ACC112 (cell line): Measurements from ENCODE around the gene RHBG.
"Not testable (repeated sequence)": the region's sequence is repeated elsewhere in the genome, so short reads cannot be mapped to it uniquely, and the experiment has no call there.

Experiments used
- H2AFZ ChIP-seq: fragments of 200-600 bp; sonication (generic); one replicate; pipeline ENCODE4 v1.6.0; 2017; ENCODE audit warnings: antibody characterized with exemption, low read length; ENCODE audit not compliant: unreplicated experiment
- H3K27ac ChIP-seq: fragments of 200-600 bp; sonication (generic); 2 replicates; pipeline ENCODE4 v1.5.1; 2014; ENCODE audit warnings: low read depth, mild to moderate bottlenecking, antibody characterized with exemption, low read length, moderate library complexity
- H3K27me3 ChIP-seq: fragments of 200-600 bp; sonication (generic); 2 replicates; pipeline ENCODE4 v1.6.1; 2014; ENCODE audit warnings: mild to moderate bottlenecking, antibody characterized with exemption, low read length, moderate library complexity, mixed read lengths; ENCODE audit not compliant: insufficient read depth
- H3K36me3 ChIP-seq: fragments of 200-600 bp; sonication (generic); 2 replicates; pipeline ENCODE4 v1.6.1; 2016; ENCODE audit warnings: mild to moderate bottlenecking, antibody characterized with exemption, low read length, moderate library complexity, mixed read lengths; ENCODE audit not compliant: insufficient read depth
- H3K4me1 ChIP-seq: fragments of 200-600 bp; sonication (generic); one replicate; pipeline ENCODE4 v1.6.1; 2016; ENCODE audit warnings: low read length, mixed read lengths; ENCODE audit not compliant: insufficient read depth, unreplicated experiment, control insufficient read depth
- H3K4me3 ChIP-seq: fragments of 200-600 bp; sonication (generic); 2 replicates; pipeline ENCODE4 v1.5.1; 2014; ENCODE audit warnings: mild to moderate bottlenecking, low read depth, low read length
- H3K79me2 ChIP-seq: fragments of 200-600 bp; sonication (generic); one replicate; pipeline ENCODE4 v1.6.0; 2016; ENCODE audit warnings: low read length; ENCODE audit not compliant: control insufficient read depth, unreplicated experiment, insufficient read depth

Gene RHBG

DNA sequence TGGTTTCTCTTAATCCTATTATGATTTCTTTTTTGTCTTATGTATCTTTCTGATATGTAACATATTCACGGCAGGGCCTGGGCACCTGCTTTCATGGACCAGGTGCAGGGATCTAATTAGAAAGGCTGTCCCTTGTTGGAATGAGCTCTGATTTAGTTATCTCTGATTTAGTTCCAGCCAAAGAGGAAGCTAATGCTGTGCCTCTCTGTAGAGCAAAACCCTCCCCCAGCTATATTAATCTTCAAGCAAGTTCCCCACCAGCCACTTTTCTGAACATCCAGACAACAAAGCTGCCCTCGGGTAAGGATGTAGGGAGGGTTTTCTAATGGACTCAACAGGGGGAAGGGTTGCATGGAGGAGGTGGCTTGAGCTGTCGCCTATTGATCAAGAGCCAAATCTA is 24.6 kb upstream of the RHBG start:
- no peak overlapping the region for H3K27ac ChIP-seq
- no peak overlapping the region for H3K4me3 ChIP-seq
- H3K4me1 ChIP-seq: peaks cover 10% of the 10 kb centered on the region
- H3K79me2 ChIP-seq: no peaks in the 10 kb centered on the region
- H3K36me3 ChIP-seq: no peaks in the 10 kb centered on the region
- no peaks in the 10 kb centered on the region for H3K27me3 ChIP-seq
- no peak overlapping the region for H2AFZ ChIP-seq

DNA sequence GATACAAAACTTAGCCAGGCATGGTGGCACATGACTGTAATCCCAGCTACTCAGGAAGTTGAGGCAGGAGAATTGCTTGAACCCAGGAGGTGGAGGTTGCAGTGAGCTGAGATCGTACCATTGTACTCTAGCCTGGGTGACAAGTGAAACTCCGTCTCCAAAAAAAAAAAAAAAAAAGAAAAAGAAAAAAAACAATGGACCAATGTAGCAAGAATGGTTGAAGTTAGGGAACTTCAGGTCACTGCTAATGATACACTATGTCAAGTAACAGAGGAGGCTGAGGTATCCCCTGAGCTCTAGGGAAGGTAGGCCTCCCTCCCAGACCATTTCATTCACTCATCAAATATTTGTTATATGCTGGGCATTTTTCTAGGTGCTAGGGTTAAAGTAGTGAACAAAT is 23.0 kb upstream of the RHBG start:
- peaks cover 10% of the 10 kb centered on the region for H3K4me1 ChIP-seq
- H3K4me3 ChIP-seq, H3K27ac ChIP-seq, H3K79me2 ChIP-seq, H3K27me3 ChIP-seq, H3K36me3 ChIP-seq, H2AFZ ChIP-seq: not testable (repeated sequence)

DNA sequence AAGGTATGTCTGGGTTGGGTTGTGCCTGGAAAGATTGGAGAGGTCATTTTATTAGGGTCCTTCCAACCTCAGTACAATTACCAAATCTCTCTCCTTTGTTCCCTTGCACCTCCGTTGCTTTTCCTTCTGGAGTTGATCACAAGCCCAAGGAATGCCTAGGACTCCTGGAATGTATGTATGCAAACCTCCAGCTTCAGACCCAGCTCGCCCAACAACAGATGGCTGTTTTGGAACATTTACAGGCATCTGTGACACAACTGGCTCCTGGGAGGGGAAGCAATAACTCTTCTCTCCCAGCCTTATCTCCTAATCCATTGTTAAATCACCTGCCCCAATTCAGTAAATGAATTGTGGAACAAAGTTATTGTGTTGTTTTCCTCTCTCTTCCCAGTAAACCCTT is 22.4 kb upstream of the RHBG start:
- H3K4me3 ChIP-seq: no peak overlapping the region
- peaks cover 10% of the 10 kb centered on the region for H3K4me1 ChIP-seq
- no peak overlapping the region for H3K27ac ChIP-seq
- H3K27me3 ChIP-seq: no peaks in the 10 kb centered on the region
- H2AFZ ChIP-seq: no peak overlapping the region
- no peaks in the 10 kb centered on the region for H3K79me2 ChIP-seq
- no peaks in the 10 kb centered on the region for H3K36me3 ChIP-seq

- Histone ChIP-seq H2AFZ (no peak overlapping the region), H3K27me3 (no peaks in the 10 kb centered on the region), H3K27ac (no peak overlapping the region), H3K79me2 (no peaks in the 10 kb centered on the region), H3K4me3 (no peak overlapping the region), H3K36me3 (no peaks in the 10 kb centered on the region), H3K4me1 (peaks cover 10% of the 10 kb centered on the region)
Measured at GRCh38 chr1:156347331-156347730, 21.7 kb upstream of the RHBG start.

DNA sequence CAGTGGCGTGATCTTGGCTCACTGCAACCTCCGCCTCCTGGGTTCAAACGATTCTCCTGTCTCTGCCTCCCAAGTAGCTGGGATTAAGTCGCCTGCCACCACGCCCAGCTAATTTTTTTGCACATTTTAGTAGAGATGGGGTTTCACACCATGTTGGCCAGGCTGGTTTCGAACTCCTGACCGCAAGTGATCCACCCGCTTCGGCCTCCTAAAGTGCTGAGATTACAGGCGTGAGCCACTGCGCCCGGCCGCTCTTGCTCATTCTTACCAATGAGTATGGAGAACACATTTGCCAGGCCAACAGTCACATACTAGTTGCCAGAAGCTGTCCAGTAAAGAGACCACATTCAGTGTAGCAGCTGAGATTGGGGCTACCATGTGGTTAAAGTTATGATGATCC is 16.5 kb upstream of the RHBG start:
- not testable (repeated sequence) for H3K4me1 ChIP-seq, H3K79me2 ChIP-seq, H2AFZ ChIP-seq, H3K4me3 ChIP-seq, H3K27ac ChIP-seq, H3K36me3 ChIP-seq, H3K27me3 ChIP-seq

- no peaks in the 10 kb centered on the region for H3K79me2 ChIP-seq
- H2AFZ ChIP-seq: no peak overlapping the region
- H3K36me3 ChIP-seq: no peaks in the 10 kb centered on the region
Measured at GRCh38 chr1:156356262-156356874, 12.6 kb upstream of the RHBG start.

GRCh38 chr1:156356875-156357534 is 12.0 kb upstream of the RHBG start:
- Histone ChIP-seq H3K4me1 (no peaks in the 10 kb centered on the region), H3K27ac (no peak overlapping the region), H3K36me3 (no peaks in the 10 kb centered on the region), H3K27me3 (peaks cover 10% of the 10 kb centered on the region), H2AFZ (no peak overlapping the region), H3K4me3 (no peak overlapping the region), H3K79me2 (no peaks in the 10 kb centered on the region)

More at GRCh38 chr1:156356262-156356874, 12.6 kb upstream of the RHBG start:
- H3K4me3 ChIP-seq: no peak overlapping the region
- no peaks in the 10 kb centered on the region for H3K4me1 ChIP-seq
- H3K27ac ChIP-seq: no peak overlapping the region
- H3K27me3 ChIP-seq: peaks cover 10% of the 10 kb centered on the region

- no peak overlapping the region for H3K27ac ChIP-seq
- peaks cover 10% of the 10 kb centered on the region for H3K27me3 ChIP-seq
- no peaks in the 10 kb centered on the region for H3K79me2 ChIP-seq
- no peak overlapping the region for H3K4me3 ChIP-seq
- no peak overlapping the region for H2AFZ ChIP-seq
- H3K4me1 ChIP-seq: no peaks in the 10 kb centered on the region
- no peaks in the 10 kb centered on the region for H3K36me3 ChIP-seq
Measured at GRCh38 chr1:156357977-156358376, 11.0 kb upstream of the RHBG start.

GRCh38 chr1:156358641-156359040 is 10.4 kb upstream of the RHBG start:
- Histone ChIP-seq H3K4me1 (no peaks in the 10 kb centered on the region), H3K4me3 (no peak overlapping the region), H3K27me3 (peaks cover 10% of the 10 kb centered on the region), H3K79me2 (no peaks in the 10 kb centered on the region), H2AFZ (no peak overlapping the region), H3K27ac (no peak overlapping the region), H3K36me3 (no peaks in the 10 kb centered on the region)

GRCh38 chr1:156359249-156359648 is 9.8 kb upstream of the RHBG start:
- Histone ChIP-seq H3K4me1 (no peaks in the 10 kb centered on the region), H3K36me3 (no peaks in the 10 kb centered on the region), H3K27ac (no peak overlapping the region), H3K4me3 (no peak overlapping the region), H3K79me2 (no peaks in the 10 kb centered on the region), H3K27me3 (peaks cover 15% of the 10 kb centered on the region), H2AFZ (no peak overlapping the region)

GRCh38 chr1:156359973-156360372 is 9.0 kb upstream of the RHBG start:
- Histone ChIP-seq H3K27me3 (peaks cover 23% of the 10 kb centered on the region), H3K4me3 (no peak overlapping the region), H3K4me1 (no peaks in the 10 kb centered on the region), H2AFZ (no peak overlapping the region), H3K36me3 (no peaks in the 10 kb centered on the region), H3K79me2 (no peaks in the 10 kb centered on the region), H3K27ac (no peak overlapping the region)
